HEK293 (cell line): ENCODE measurements around the gene ATP8A2.

Source experiments
- CTCF ChIA-PET: fragments of 350-600 bp; formaldehyde crosslinking; extraction: SDS; loops from one replicate; lab custom pipeline; 2021; ENCODE audit warnings: antibody characterized with exemption; lab: Yijun Ruan, JAX
- POLR2A ChIA-PET: fragments of 300-600 bp; formaldehyde crosslinking; extraction: SDS; loops from one replicate; lab custom pipeline; 2020; ENCODE audit warnings: antibody characterized with exemption, inconsistent platforms; lab: Yijun Ruan, JAX
- H3K27ac ChIP-seq: fragments of 200-500 bp; sonication (Bioruptor generic); 2 replicates; pipeline ENCODE4 v1.5.1; 2014; ENCODE audit warnings: low read depth, low read length, control low read depth, inconsistent platforms; ENCODE audit errors: extremely low read depth
- H3K36me3 ChIP-seq, 2 experiments: fragments of 200-500 bp in 1 of 2; sonication (Bioruptor generic) in 1 of 2; 1 replicate in 1 of 2; 2 replicates in 1 of 2; pipeline ENCODE4 v1.5.1; 2014 to 2017; ENCODE audit warnings: inconsistent platforms in 2 of 2, low read length in 2 of 2; ENCODE audit not compliant: control insufficient read depth in 2 of 2, insufficient read depth in 1 of 2
- H3K4me1 ChIP-seq: fragments of 200-500 bp; sonication (Bioruptor generic); 2 replicates; pipeline ENCODE4 v1.5.1; 2014; ENCODE audit warnings: mild to moderate bottlenecking, low read length, inconsistent platforms; ENCODE audit not compliant: control insufficient read depth, insufficient read depth
- H3K4me3 ChIP-seq: 2 replicates; pipeline ENCODE4 v1.5.1; 2011; ENCODE audit warnings: low read depth, mild to moderate bottlenecking, control low read depth, low read length, moderate library complexity
- H3K9me3 ChIP-seq: fragments of 200-500 bp; sonication (Bioruptor generic); 2 replicates; pipeline ENCODE4 v1.5.1; 2014; ENCODE audit warnings: low read depth, low read length, inconsistent platforms; ENCODE audit not compliant: control insufficient read depth, insufficient read depth
- KLF16 ChIP-seq: fragments of 450-650 bp; formaldehyde crosslinking; IDR thresholded peaks from 2 replicates; pipeline ENCODE4 v1.5.1; 2017; ENCODE audit warnings: missing biosample characterization, missing genetic modification characterization
- KLF8 ChIP-seq: fragments of 450-650 bp; formaldehyde crosslinking; IDR thresholded peaks from 2 replicates; pipeline ENCODE4 v1.5.1; 2016; ENCODE audit warnings: missing biosample characterization, missing genetic modification characterization
- MEIS1 ChIP-seq: sonication (generic); formaldehyde crosslinking; IDR thresholded peaks from 2 replicates; pipeline ENCODE4 v1.8.1; 2022; ENCODE audit warnings: missing genetic modification reagents, mild to moderate bottlenecking, borderline replicate concordance
- ZBTB10 ChIP-seq: fragments of 450-650 bp; formaldehyde crosslinking; IDR thresholded peaks from 2 replicates; pipeline ENCODE4 v1.5.1; 2016; ENCODE audit warnings: missing biosample characterization, missing genetic modification characterization
- ZFHX2 ChIP-seq: fragments of 450-650 bp; formaldehyde crosslinking; conservative IDR thresholded peaks from 2 replicates; pipeline ENCODE4 v1.5.1; 2016; ENCODE audit warnings: missing biosample characterization, missing genetic modification characterization
- ZNF132 ChIP-seq: fragments of 450-650 bp; formaldehyde crosslinking; IDR thresholded peaks from 2 replicates; pipeline ENCODE4 v1.5.1; 2017; ENCODE audit warnings: missing biosample characterization, missing genetic modification characterization, borderline replicate concordance
- ZNF133 ChIP-seq: fragments of 450-650 bp; formaldehyde crosslinking; IDR thresholded peaks from 2 replicates; pipeline ENCODE4 v1.5.1; 2016; ENCODE audit warnings: missing biosample characterization, missing genetic modification characterization
- ZNF148 ChIP-seq: fragments of 450-650 bp; formaldehyde crosslinking; IDR thresholded peaks from 2 replicates; pipeline ENCODE4 v1.5.0; 2017; ENCODE audit warnings: missing biosample characterization, missing genetic modification characterization, borderline replicate concordance
- ZNF266 ChIP-seq: fragments of 450-650 bp; formaldehyde crosslinking; IDR thresholded peaks from 2 replicates; pipeline ENCODE4 v1.5.1; 2016; ENCODE audit warnings: missing biosample characterization, missing genetic modification characterization, low read depth
- ZNF473 ChIP-seq: fragments of 450-650 bp; formaldehyde crosslinking; IDR thresholded peaks from 2 replicates; pipeline ENCODE4 v1.5.1; 2017; ENCODE audit warnings: missing biosample characterization, missing genetic modification characterization
- ZNF48 ChIP-seq: fragments of 450-650 bp; formaldehyde crosslinking; IDR thresholded peaks from 2 replicates; pipeline ENCODE4 v1.5.1; 2016; ENCODE audit warnings: missing biosample characterization, missing genetic modification characterization
- ZNF529 ChIP-seq: fragments of 450-650 bp; formaldehyde crosslinking; IDR thresholded peaks from 2 replicates; pipeline ENCODE4 v1.5.1; 2017; ENCODE audit warnings: missing genetic modification characterization, missing biosample characterization; ENCODE audit not compliant: insufficient replicate concordance
- ZNF548 ChIP-seq: fragments of 450-650 bp; formaldehyde crosslinking; IDR thresholded peaks from 2 replicates; pipeline ENCODE4 v1.5.1; 2016; ENCODE audit warnings: missing biosample characterization, missing genetic modification characterization
- ZNF654 ChIP-seq: fragments of 450-650 bp; formaldehyde crosslinking; IDR thresholded peaks from 2 replicates; pipeline ENCODE4 v1.5.1; 2016; ENCODE audit warnings: low read depth, missing biosample characterization, missing genetic modification characterization
- ZNF658 ChIP-seq: fragments of 450-650 bp; formaldehyde crosslinking; IDR thresholded peaks from 2 replicates; pipeline ENCODE4; 2016; ENCODE audit warnings: missing biosample characterization, missing genetic modification characterization
- ZNF660 ChIP-seq: fragments of 450-650 bp; IDR thresholded peaks from 2 replicates; pipeline ENCODE4 v1.5.1; 2018; ENCODE audit warnings: missing biosample characterization, mild to moderate bottlenecking, missing genetic modification characterization
- ZNF664 ChIP-seq: fragments of 450-650 bp; formaldehyde crosslinking; IDR thresholded peaks from 2 replicates; pipeline ENCODE4 v1.5.1; 2016; ENCODE audit warnings: missing biosample characterization, missing genetic modification characterization
- ZNF701 ChIP-seq: fragments of 450-650 bp; formaldehyde crosslinking; IDR thresholded peaks from 2 replicates; pipeline ENCODE4 v1.5.1; 2016; ENCODE audit warnings: missing biosample characterization, missing genetic modification characterization
- TF ChIP-seq, protein P1 (sequence below): fragments of 450-650 bp; formaldehyde crosslinking; IDR thresholded peaks from 2 replicates; pipeline ENCODE4; 2016; ENCODE audit warnings: missing biosample characterization, missing genetic modification characterization
- TF ChIP-seq, protein P2 (sequence below): fragments of 450-650 bp; formaldehyde crosslinking; IDR thresholded peaks from 2 replicates; pipeline ENCODE4 v1.5.1; 2016; ENCODE audit warnings: missing biosample characterization, missing genetic modification characterization

Gene ATP8A2

GRCh38 chr13:25400925-25401324 is 29.2 kb downstream of the ATP8A2 start:
- Histone ChIP-seq H3K4me3 (no peak overlapping the region), H3K4me1 (no peaks in the 10 kb centered on the region), H3K27ac (no peak overlapping the region), H3K36me3 (no peaks in the 10 kb centered on the region), H3K9me3 (no peaks in the 10 kb centered on the region)
- ChIA-PET CTCF (no interaction called here), POLR2A (no interaction called here)
- TF ChIP-seq, protein P1, sequence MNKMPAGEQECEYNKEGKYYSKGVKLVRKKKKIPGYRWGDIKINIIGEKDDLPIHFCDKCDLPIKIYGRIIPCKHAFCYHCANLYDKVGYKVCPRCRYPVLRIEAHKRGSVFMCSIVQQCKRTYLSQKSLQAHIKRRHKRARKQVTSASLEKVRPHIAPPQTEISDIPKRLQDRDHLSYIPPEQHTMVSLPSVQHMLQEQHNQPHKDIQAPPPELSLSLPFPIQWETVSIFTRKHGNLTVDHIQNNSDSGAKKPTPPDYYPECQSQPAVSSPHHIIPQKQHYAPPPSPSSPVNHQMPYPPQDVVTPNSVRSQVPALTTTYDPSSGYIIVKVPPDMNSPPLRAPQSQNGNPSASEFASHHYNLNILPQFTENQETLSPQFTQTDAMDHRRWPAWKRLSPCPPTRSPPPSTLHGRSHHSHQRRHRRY (tag by site-specific recombination), result no peak

GRCh38 chr13:25401958-25402357 is 30.2 kb downstream of the ATP8A2 start:
- no peak for TF ChIP-seq ZNF660 (tag by site-specific recombination)
- TF ChIP-seq, protein P2, sequence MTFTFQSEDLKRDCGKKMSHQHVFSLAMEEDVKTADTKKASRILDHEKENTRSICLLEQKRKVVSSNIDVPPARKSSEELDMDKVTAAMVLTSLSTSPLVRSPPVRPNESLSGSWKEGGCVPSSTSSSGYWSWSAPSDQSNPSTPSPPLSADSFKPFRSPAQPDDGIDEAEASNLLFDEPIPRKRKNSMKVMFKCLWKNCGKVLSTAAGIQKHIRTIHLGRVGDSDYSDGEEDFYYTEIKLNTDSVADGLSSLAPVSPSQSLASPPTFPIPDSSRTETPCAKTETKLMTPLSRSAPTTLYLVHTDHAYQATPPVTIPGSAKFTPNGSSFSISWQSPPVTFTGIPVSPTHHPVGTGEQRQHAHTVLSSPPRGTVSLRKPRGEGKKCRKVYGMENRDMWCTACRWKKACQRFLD (tag by site-specific recombination), result no peak
- TF ChIP-seq ZNF664 (tag by site-specific recombination), result no peak
- TF ChIP-seq ZNF654, result no peak
- TF ChIP-seq KLF8 (tag by site-specific recombination), result no peak
- TF ChIP-seq ZNF529 (tag by site-specific recombination), result no peak
- TF ChIP-seq ZBTB10, result no peak
- no peak for TF ChIP-seq ZNF133
- no peak for TF ChIP-seq ZNF473 (tag by site-specific recombination)
- TF ChIP-seq ZFHX2, result no peak
- TF ChIP-seq, all 188 proteins: peak for 0
- ChIA-PET POLR2A (no interaction called here), CTCF (no interaction called here)

DNA sequence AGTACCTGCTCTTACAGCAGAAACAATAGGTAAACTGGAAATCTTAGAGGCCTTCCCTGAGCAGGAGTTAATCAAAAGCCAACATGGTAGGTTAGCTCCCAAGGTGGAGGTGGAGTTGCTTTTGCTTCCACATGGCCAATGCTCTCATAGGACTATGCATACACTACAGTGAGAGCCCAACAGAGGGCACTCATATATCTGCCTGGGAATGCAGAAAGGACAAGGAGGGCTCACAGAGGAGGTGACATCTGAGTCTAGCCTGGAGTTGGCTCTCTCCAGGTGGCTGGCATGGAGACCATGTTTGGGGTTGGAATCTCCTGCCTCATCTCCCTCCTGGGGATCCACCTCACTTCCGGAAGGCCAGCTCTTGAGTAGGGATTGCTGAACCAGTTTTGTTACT is 34.6 kb downstream of the ATP8A2 start:
- no peaks in the 10 kb centered on the region for H3K4me1 ChIP-seq
- no peaks in the 10 kb centered on the region for H3K36me3 ChIP-seq
- ChIA-PET POLR2A (no interaction called here), CTCF (interaction anchor here (0.7 to 1.6 kb wide), 3 partner anchors 8 to 964 kb away, joined by 3 read pairs; no protein-coding TSS in a partner anchor)
- H3K9me3 ChIP-seq, result no peaks in the 10 kb centered on the region
- no peak overlapping the region for H3K27ac ChIP-seq
- no peak overlapping the region for H3K4me3 ChIP-seq
- no peak for TF ChIP-seq KLF16 (tag by site-specific recombination)
- TF ChIP-seq ZNF266 (tag by site-specific recombination), result no peak
- TF ChIP-seq ZNF654, result 0 out of 2 replicates have a peak, but pooled peaks have one; percentile 16

More at GRCh38 chr13:25401958-25402357, 30.2 kb downstream of the ATP8A2 start:
- H3K4me3 ChIP-seq, result no peak overlapping the region
- no peaks in the 10 kb centered on the region for H3K4me1 ChIP-seq
- H3K36me3 ChIP-seq, result no peaks in the 10 kb centered on the region
- no peak overlapping the region for H3K27ac ChIP-seq
- H3K9me3 ChIP-seq, result no peaks in the 10 kb centered on the region

- Histone ChIP-seq H3K36me3 (no peaks in the 10 kb centered on the region), H3K4me3 (no peak overlapping the region)
- TF ChIP-seq MEIS1 (CRISPR knock-in tag) (no peak), ZNF658 (tag by site-specific recombination) (no peak), ZNF132 (tag by site-specific recombination) (no peak), ZNF48 (no peak), ZNF148 (tag by site-specific recombination) (no peak), ZNF548 (tag by site-specific recombination) (no peak), ZNF701 (tag by site-specific recombination) (no peak)
- TF ChIP-seq, all 188 proteins: peak for 0
- CTCF ChIA-PET, result interaction anchor here (0.6 kb wide), 1 partner anchor 22 kb away, joined by 3 read pairs; no protein-coding TSS in a partner anchor
- Histone ChIP-seq H3K27ac (no peak overlapping the region), H3K4me1 (no peaks in the 10 kb centered on the region), H3K9me3 (no peaks in the 10 kb centered on the region)
- POLR2A ChIA-PET, result no interaction called here
These were observed 38.2 kb downstream of the ATP8A2 start for GRCh38 chr13:25409938-25410337.
